ENCODE results near the gene CASP14. TPM values are rescaled to one million over a fixed set of nuclear protein-coding genes. Genes with fewer than 3 reads are reported as not detected.

The CASP14 gene
- total RNA-seq, 2 experiments from 2014 or later: not detected

DNA sequence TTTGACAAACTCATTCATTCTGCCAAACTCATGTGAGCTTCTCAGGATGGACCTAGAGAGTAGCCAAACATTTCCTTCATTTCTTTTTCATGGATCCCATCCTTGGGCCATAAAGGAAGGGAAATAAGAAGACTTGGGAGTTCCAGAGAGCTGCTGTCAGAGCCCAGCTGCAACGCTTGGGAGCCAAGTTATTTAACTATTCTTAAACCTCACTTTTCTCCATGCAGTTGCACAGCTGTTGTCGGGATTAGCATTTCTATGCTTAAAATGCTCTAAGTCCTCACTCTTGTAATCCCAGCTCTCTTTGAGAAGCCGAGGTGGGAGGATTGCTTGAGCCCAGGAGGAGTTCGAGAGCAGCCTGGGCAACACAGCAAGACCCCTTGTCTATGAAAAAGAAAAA is 11.7 kb upstream of the CASP14 start:
- Histone ChIP-seq H2AFZ (ENCODE audit: low read length) (no peak overlapping the region), H3K4me1 (ENCODE audit: insufficient read depth, low read length, poor library complexity, severe bottlenecking) (no peaks in the 10 kb centered on the region), H3K4me2 (ENCODE audit: low read length) (no peak overlapping the region), H3K27ac (ENCODE audit: low read depth, low read length, poor library complexity, severe bottlenecking) (no peak overlapping the region), H4K20me1 (ENCODE audit: insufficient read depth, low read length) (no peaks in the 10 kb centered on the region), H3K4me3 (ENCODE audit: low read depth, low read length, poor library complexity, severe bottlenecking) (no peak overlapping the region), H3K9me3 (ENCODE audit: low read length) (no peaks in the 10 kb centered on the region), H3K79me2 (ENCODE audit: insufficient read depth, low read depth, low read length) (no peaks in the 10 kb centered on the region), H3K36me3 (ENCODE audit: insufficient read depth, low read length) (no peaks in the 10 kb centered on the region), H3K9me2 (ENCODE audit: insufficient read depth, low read length) (no peaks in the 10 kb centered on the region)
- BruUV-seq (replicated peaks): no TSS peak
- intact Hi-C loops (cut with micrococcal nuclease; ENCODE audit: unreplicated experiment): no loop called here
- POLR2A ChIA-PET: no interaction called here
- no peak for DNase-seq (ENCODE audit: low spot score)
- TF ChIP-seq, protein P1, sequence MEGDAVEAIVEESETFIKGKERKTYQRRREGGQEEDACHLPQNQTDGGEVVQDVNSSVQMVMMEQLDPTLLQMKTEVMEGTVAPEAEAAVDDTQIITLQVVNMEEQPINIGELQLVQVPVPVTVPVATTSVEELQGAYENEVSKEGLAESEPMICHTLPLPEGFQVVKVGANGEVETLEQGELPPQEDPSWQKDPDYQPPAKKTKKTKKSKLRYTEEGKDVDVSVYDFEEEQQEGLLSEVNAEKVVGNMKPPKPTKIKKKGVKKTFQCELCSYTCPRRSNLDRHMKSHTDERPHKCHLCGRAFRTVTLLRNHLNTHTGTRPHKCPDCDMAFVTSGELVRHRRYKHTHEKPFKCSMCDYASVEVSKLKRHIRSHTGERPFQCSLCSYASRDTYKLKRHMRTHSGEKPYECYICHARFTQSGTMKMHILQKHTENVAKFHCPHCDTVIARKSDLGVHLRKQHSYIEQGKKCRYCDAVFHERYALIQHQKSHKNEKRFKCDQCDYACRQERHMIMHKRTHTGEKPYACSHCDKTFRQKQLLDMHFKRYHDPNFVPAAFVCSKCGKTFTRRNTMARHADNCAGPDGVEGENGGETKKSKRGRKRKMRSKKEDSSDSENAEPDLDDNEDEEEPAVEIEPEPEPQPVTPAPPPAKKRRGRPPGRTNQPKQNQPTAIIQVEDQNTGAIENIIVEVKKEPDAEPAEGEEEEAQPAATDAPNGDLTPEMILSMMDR (conservative IDR thresholded peaks at IDR 0.05; ENCODE audit: low read length): no peak
- TF ChIP-seq EZH2phosphoT487 (IDR thresholded peaks at IDR 0.05; ENCODE audit: borderline replicate concordance, low read depth, low read length): no peak
- CTCF ChIA-PET (ENCODE audit: unreplicated experiment): no interaction called here

DNA sequence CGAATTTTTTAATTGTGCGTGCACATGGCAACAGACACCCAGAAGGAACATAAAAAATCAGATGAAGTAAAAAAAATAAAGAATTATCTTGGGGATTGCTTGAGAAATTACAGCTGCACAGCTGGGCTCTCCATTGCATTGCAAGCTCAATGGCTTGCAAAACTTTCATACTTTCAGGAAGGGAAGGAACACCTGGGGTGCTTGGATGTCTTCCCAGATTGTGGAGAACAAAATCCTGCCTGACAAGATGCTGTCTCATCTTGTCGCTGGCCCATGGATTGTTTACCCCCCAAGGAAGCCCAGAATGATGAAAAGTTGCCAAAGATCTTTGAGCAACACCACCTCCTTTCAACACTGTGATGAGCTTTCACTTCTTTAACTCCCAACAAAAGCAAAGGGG is 11.0 kb upstream of the CASP14 start:
- Histone ChIP-seq H4K20me1 (ENCODE audit: insufficient read depth, low read length) (no peaks in the 10 kb centered on the region), H2AFZ (ENCODE audit: low read length) (no peak overlapping the region), H3K27ac (ENCODE audit: low read depth, low read length, poor library complexity, severe bottlenecking) (no peak overlapping the region), H3K9me2 (ENCODE audit: insufficient read depth, low read length) (no peaks in the 10 kb centered on the region), H3K9me3 (ENCODE audit: low read length) (no peaks in the 10 kb centered on the region), H3K36me3 (ENCODE audit: insufficient read depth, low read length) (no peaks in the 10 kb centered on the region), H3K4me2 (ENCODE audit: low read length) (no peak overlapping the region), H3K4me3 (ENCODE audit: low read depth, low read length, poor library complexity, severe bottlenecking) (no peak overlapping the region), H3K79me2 (ENCODE audit: insufficient read depth, low read depth, low read length) (no peaks in the 10 kb centered on the region), H3K4me1 (ENCODE audit: insufficient read depth, low read length, poor library complexity, severe bottlenecking) (no peaks in the 10 kb centered on the region)
- TF ChIP-seq EZH2phosphoT487 (IDR thresholded peaks at IDR 0.05; ENCODE audit: borderline replicate concordance, low read depth, low read length): no peak
- TF ChIP-seq, protein P1 (conservative IDR thresholded peaks at IDR 0.05; ENCODE audit: low read length): no peak
- intact Hi-C loops (cut with micrococcal nuclease; ENCODE audit: unreplicated experiment): no loop called here
- no peak for DNase-seq (ENCODE audit: low spot score)
- BruUV-seq (replicated peaks): no TSS peak
- POLR2A ChIA-PET: no interaction called here
- CTCF ChIA-PET (ENCODE audit: unreplicated experiment): no interaction called here

DNA sequence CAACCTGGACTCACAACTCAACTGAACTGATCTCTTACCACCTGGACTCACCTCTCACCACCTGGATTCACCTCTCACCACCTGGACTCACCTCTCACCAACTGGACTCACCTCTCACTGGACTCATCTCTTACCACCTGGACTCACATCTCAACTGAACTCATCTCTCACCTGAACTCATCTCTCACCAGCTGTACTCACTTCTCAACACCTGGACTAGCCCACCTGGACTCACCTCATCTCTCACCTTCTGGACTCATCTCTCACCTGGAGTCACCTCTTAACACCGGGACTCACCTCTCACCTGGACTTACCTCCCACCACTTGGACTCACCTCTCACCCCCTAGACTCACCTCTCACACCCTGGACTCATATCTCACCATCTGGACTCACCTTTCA is 7.3 kb upstream of the CASP14 start:
- CTCF ChIA-PET (ENCODE audit: unreplicated experiment): no interaction called here
- H3K36me3 ChIP-seq (ENCODE audit: insufficient read depth, low read length): no peaks in the 10 kb centered on the region

More for the DNA sequence above, 7.3 kb upstream of the CASP14 start:
- no peak overlapping the region for H3K27ac ChIP-seq (ENCODE audit: low read depth, low read length, poor library complexity, severe bottlenecking)
- no peaks in the 10 kb centered on the region for H4K20me1 ChIP-seq (ENCODE audit: insufficient read depth, low read length)
- POLR2A ChIA-PET: no interaction called here
- intact Hi-C loops (cut with micrococcal nuclease; ENCODE audit: unreplicated experiment): no loop called here
- no peak overlapping the region for H3K4me2 ChIP-seq (ENCODE audit: low read length)
- no peaks in the 10 kb centered on the region for H3K79me2 ChIP-seq (ENCODE audit: insufficient read depth, low read depth, low read length)
- no peaks in the 10 kb centered on the region for H3K4me1 ChIP-seq (ENCODE audit: insufficient read depth, low read length, poor library complexity, severe bottlenecking)
- no peak overlapping the region for H2AFZ ChIP-seq (ENCODE audit: low read length)
- no peak overlapping the region for H3K4me3 ChIP-seq (ENCODE audit: low read depth, low read length, poor library complexity, severe bottlenecking)
- H3K9me3 ChIP-seq (ENCODE audit: low read length): no peaks in the 10 kb centered on the region
- no peak for TF ChIP-seq EZH2phosphoT487 (IDR thresholded peaks at IDR 0.05; ENCODE audit: borderline replicate concordance, low read depth, low read length)
- TF ChIP-seq, protein P1 (conservative IDR thresholded peaks at IDR 0.05; ENCODE audit: low read length): no peak
- DNase-seq (ENCODE audit: low spot score): no peak
- no TSS peak for BruUV-seq (replicated peaks)
- no peaks in the 10 kb centered on the region for H3K9me2 ChIP-seq (ENCODE audit: insufficient read depth, low read length)

Measured in OCI-LY7 (cell line).